A673 (cell line): ENCODE data around the gene PPIG.

Experiments
- EZH2 ChIP-seq: fragments of 200-600 bp; sonication (generic); IDR thresholded peaks from 2 replicates; pipeline ENCODE4 v1.6.1; 2017; ENCODE audit warnings: borderline replicate concordance, low read depth, mild to moderate bottlenecking, mixed read lengths, antibody characterized with exemption, low read length; ENCODE audit not compliant: poor library complexity, severe bottlenecking
- TF ChIP-seq, protein P1 (sequence below): fragments of 300-800, 200-600 bp; sonication (generic); conservative IDR thresholded peaks from 2 replicates; pipeline ENCODE4 v1.5.1; 2017; ENCODE audit warnings: low read depth, mild to moderate bottlenecking, antibody characterized with exemption, low read length, moderate library complexity, mixed read lengths

DNA sequence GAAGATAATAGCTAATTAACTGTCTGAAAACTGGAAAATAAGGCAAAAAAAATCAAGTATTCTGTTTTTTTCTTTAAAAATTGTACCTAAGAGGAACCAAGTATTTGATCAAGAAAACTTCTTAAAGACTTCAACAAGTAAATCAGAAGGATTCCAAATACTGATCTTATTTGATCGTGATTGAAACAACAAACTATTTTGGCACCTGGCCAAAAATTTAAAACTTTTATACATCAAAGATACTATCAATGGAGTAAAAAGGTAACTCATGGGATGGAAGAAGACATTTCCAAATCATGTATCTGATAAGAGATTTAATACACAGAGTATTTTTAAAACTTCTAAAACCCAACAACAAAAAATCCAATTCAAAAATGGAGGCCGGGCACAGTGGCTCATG lies 63.3 kb downstream of the PPIG start:
- no peak for TF ChIP-seq EZH2
- TF ChIP-seq, protein P1, sequence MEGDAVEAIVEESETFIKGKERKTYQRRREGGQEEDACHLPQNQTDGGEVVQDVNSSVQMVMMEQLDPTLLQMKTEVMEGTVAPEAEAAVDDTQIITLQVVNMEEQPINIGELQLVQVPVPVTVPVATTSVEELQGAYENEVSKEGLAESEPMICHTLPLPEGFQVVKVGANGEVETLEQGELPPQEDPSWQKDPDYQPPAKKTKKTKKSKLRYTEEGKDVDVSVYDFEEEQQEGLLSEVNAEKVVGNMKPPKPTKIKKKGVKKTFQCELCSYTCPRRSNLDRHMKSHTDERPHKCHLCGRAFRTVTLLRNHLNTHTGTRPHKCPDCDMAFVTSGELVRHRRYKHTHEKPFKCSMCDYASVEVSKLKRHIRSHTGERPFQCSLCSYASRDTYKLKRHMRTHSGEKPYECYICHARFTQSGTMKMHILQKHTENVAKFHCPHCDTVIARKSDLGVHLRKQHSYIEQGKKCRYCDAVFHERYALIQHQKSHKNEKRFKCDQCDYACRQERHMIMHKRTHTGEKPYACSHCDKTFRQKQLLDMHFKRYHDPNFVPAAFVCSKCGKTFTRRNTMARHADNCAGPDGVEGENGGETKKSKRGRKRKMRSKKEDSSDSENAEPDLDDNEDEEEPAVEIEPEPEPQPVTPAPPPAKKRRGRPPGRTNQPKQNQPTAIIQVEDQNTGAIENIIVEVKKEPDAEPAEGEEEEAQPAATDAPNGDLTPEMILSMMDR = no peak
